Measurements from ENCODE around the gene TLN1. TPM values are rescaled to one million over a fixed set of nuclear protein-coding genes. Genes with fewer than 3 reads are reported as not detected.

The TLN1 gene
- total and polyA plus RNA-seq, 2 of the 8 experiments (the other 6 are each of a cell fraction or from before 2014, with no cell fraction given), result 28.1 to 90.1 TPM

- Histone ChIP-seq H3K4me2 (ENCODE audit: insufficient read depth in 1 of 2, low read depth in 2 of 2, low read length in 2 of 2) (no peak overlapping the region), H3K9ac (replicated peaks in 1 of 4; ENCODE audit: extremely low read depth in 1 of 4, low read depth in 3 of 4, low read length in 3 of 4) (no peak overlapping the region), H3K4me1 (replicated peaks in 1 of 4; ENCODE audit: control insufficient read depth in 3 of 4, insufficient read depth in 4 of 4, low read length in 3 of 4) (peaks cover 7 to 20% (median 17%) of the 10 kb centered on the region in 4 experiments), H3K14ac (ENCODE audit: insufficient read length) (no peak overlapping the region), H2AK5ac (ENCODE audit: low read depth, low read length) (no peak overlapping the region), H3K4ac (replicated peaks; ENCODE audit: insufficient read length, low read depth, low read length) (no peak overlapping the region), H4K91ac (replicated peaks; ENCODE audit: insufficient read length, low read length) (no peak overlapping the region), H3K27me3 (replicated peaks in 1 of 4; ENCODE audit: control insufficient read depth in 3 of 4, extremely low read depth in 1 of 4, insufficient read depth in 3 of 4, low read length in 3 of 4) (no peaks in the 10 kb centered on the region), H2BK12ac (ENCODE audit: low read depth, low read length) (no peak overlapping the region), H3K9me3 (ENCODE audit: insufficient read depth in 2 of 2, low read depth in 1 of 2, low read length in 1 of 2) (no peaks in the 10 kb centered on the region; a peak in 1 of 4 replicates), H2BK5ac (ENCODE audit: low read depth, low read length) (no peak overlapping the region), H3K36me3 (ENCODE audit: control insufficient read depth in 2 of 4, insufficient read depth in 4 of 4, low read length in 3 of 4) (peaks cover 15 to 52% (median 41%) of the 10 kb centered on the region in 4 experiments), H3K23me2 (ENCODE audit: low read depth, low read length) (no peaks in the 10 kb centered on the region), H3K27ac (ENCODE audit: low read depth, low read length) (no peak overlapping the region), H4K8ac (ENCODE audit: extremely low read depth, insufficient read depth, low read length) (no peak overlapping the region; the same call in 1 of the 2 replicates), H3K4me3 (ENCODE audit: extremely low read depth in 1 of 4, insufficient read depth in 2 of 4, low read depth in 3 of 4, low read length in 4 of 4) (no peak overlapping the region), H3K23ac (ENCODE audit: insufficient read length) (no peak overlapping the region), H4K5ac (ENCODE audit: insufficient read length, low read depth, low read length) (no peak overlapping the region), H2BK20ac (ENCODE audit: low read length) (no peak overlapping the region), H2BK120ac (replicated peaks; ENCODE audit: low read depth, low read length) (no peak overlapping the region), H4K20me1 (replicated peaks in 1 of 2; ENCODE audit: control insufficient read depth in 1 of 2, insufficient read depth in 2 of 2, low read length in 2 of 2) (peaks cover 0 to 2% of the 10 kb centered on the region in 2 experiments), H3K18ac (ENCODE audit: extremely low read depth, low read length) (no peak overlapping the region), H3K56ac (replicated peaks; ENCODE audit: insufficient read length, low read depth, low read length) (no peak overlapping the region), H2AFZ (ENCODE audit: low read length) (no peak overlapping the region), H2BK15ac (ENCODE audit: low read length) (no peak overlapping the region), H3K79me2 (ENCODE audit: control insufficient read depth in 1 of 2, insufficient read depth in 2 of 2, low read length in 2 of 2) (peaks cover 2 to 28% of the 10 kb centered on the region in 2 experiments; a peak in 3 of 4 replicates), H3K79me1 (ENCODE audit: low read depth, low read length) (peaks cover 4% of the 10 kb centered on the region)
- TF ChIP-seq RAD21 (IDR thresholded peaks at IDR 0.05 in 1 of 2, conservative IDR thresholded peaks at IDR 0.05 in 1 of 2; ENCODE audit: low read depth in 2 of 2, low read length in 2 of 2) (no peak), PHF8 (conservative IDR thresholded peaks at IDR 0.05; ENCODE audit: low read depth, low read length) (no peak), SIX5 (IDR thresholded peaks at IDR 0.05; ENCODE audit: low read depth, low read length) (no peak), RFX5 (IDR thresholded peaks at IDR 0.05; ENCODE audit: borderline replicate concordance, low read depth, low read length) (no peak), KDM5A (IDR thresholded peaks at IDR 0.05; ENCODE audit: low read length) (no peak), HDAC6 (IDR thresholded peaks at IDR 0.05; ENCODE audit: low read depth, low read length) (no peak), POLR2AphosphoS5 (IDR thresholded peaks at IDR 0.05; ENCODE audit: low read depth, low read length) (no peak), EZH2 (IDR thresholded peaks at IDR 0.05; ENCODE audit: low read depth, low read length, severe bottlenecking) (no peak), TBP (IDR thresholded peaks at IDR 0.05; ENCODE audit: low read depth, low read length) (no peak), YY1 (IDR thresholded peaks at IDR 0.05; ENCODE audit: low read depth, low read length) (no peak), MAFK (IDR thresholded peaks at IDR 0.05; ENCODE audit: low read depth, low read length) (no peak)
- WGBS, 2 experiments (ENCODE audit: extremely low coverage in 1 of 2, insufficient coverage in 1 of 2, insufficient read length in 1 of 2, insufficient replicate concordance in 2 of 2, low coverage in 1 of 2, low lambda C conversion rate in 2 of 2, missing lambda C conversion rate in 1 of 2), result 97% methylated on average over 8 of the region's 8 CpGs; no CpG with 5 or more reads in 1 of the 2 experiments
- POLR2A ChIA-PET (ENCODE audit: partially characterized antibody), result interaction anchor here (11.1 kb wide), 1 partner anchor 29 kb away, joined by 158 read pairs; the partner anchor contains the start of gene TPM2
- FAIRE-seq (no peak), DNase-seq (ENCODE audit: low read depth in 1 of 2, low spot score in 2 of 2) (no peak)
- CTCF ChIA-PET (ENCODE audit: partially characterized antibody), result interaction anchor here (1.0 to 16.0 kb wide), 5 partner anchors 8 to 77 kb away, joined by 3 to 198 read pairs (median 95); partner anchors contain the start of genes ARHGEF39, CCDC107 and RMRP
These were observed 8.1 kb downstream of the TLN1 start for GRCh38 chr9:35723908-35724307.
